Thyroid gland (tissue), 4 donors: Measurements from ENCODE around the gene TAF11L12.
"Not testable (repeated sequence)": the region's sequence is repeated elsewhere in the genome, so short reads cannot be mapped to it uniquely, and the experiment has no call there.

Source experiments
- CTCF ChIP-seq, 6 experiments: fragments of 200-600 bp in 3 of 6; fragments of 450-650 bp in 3 of 6; sonication (generic) in 3 of 6; IDR thresholded peaks; one replicate each; pipeline ENCODE4 v1.5.1; 2016 to 2019; ENCODE audit warnings: antibody characterized with exemption in 6 of 6, mild to moderate bottlenecking in 2 of 6, inconsistent platforms in 1 of 6, moderate library complexity in 1 of 6
- POLR2A ChIP-seq, 2 donors: fragments of 450-650 bp; IDR thresholded peaks; one replicate each; pipeline ENCODE4 v1.6.1; 2017; ENCODE audit warnings: antibody characterized with exemption in 2 of 2, mild to moderate bottlenecking in 2 of 2, moderate library complexity in 1 of 2

GRCh38 chr5:17590860-17591259, 19.3 kb upstream of the TAF11L12 start, which contains the start of gene TAF11L8:
- TF ChIP-seq CTCF, POLR2A (IDR thresholded peaks at IDR 0.05): not testable (repeated sequence)
